ENCODE results near the gene DNAJC15.

- no peak for TF ChIP-seq EZH2 (IDR thresholded peaks at IDR 0.05; ENCODE audit: insufficient read depth, poor library complexity, severe bottlenecking)
- TF ChIP-seq EZH2phosphoT487 (IDR thresholded peaks at IDR 0.05; ENCODE audit: insufficient read depth, low read depth): no peak
Observed at GRCh38 chr13:43116242-43116641, 92.9 kb downstream of the DNAJC15 start.

All from GM23248 (cell line).